GM23338 (cell line): Measurements from ENCODE around the gene PREP.

ENCODE experiments used
- CREB1 ChIP-seq: fragments of 250-450 bp; sonication (Bioruptor Pico); IDR thresholded peaks from 2 replicates; pipeline ENCODE4 v1.5.0; 2020; ENCODE audit warnings: low read depth, mild to moderate bottlenecking, moderate library complexity
- EZH2 ChIP-seq: fragments of 200-600 bp; sonication (generic); IDR thresholded peaks from one replicate; pipeline ENCODE4 v1.8.0; 2017; ENCODE audit warnings: antibody characterized with exemption, mild to moderate bottlenecking, low read depth; ENCODE audit not compliant: unreplicated experiment
- EZH2phosphoT487 ChIP-seq: fragments of 200-600 bp; sonication (generic); IDR thresholded peaks from one replicate; pipeline ENCODE4 v1.8.1; 2018; ENCODE audit warnings: antibody characterized with exemption; ENCODE audit not compliant: unreplicated experiment
- JUNB ChIP-seq: IDR thresholded peaks from one replicate; pipeline ENCODE4 v1.6.1; 2016; ENCODE audit warnings: antibody characterized with exemption; ENCODE audit not compliant: unreplicated experiment
- NANOG ChIP-seq: IDR thresholded peaks from 2 replicates; pipeline ENCODE4 v1.6.1; 2016; ENCODE audit warnings: antibody characterized with exemption, borderline replicate concordance
- POLR2AphosphoS5 ChIP-seq: IDR thresholded peaks from 2 replicates; pipeline ENCODE4 v1.6.1; 2016; ENCODE audit warnings: antibody characterized with exemption, low read depth
- TF ChIP-seq, protein P1 (sequence below), 2 experiments: fragments of 200-600 bp in 1 of 2; sonication (generic) in 1 of 2; conservative IDR thresholded peaks; 2 replicates each; pipeline versions ENCODE4 v1.5.1 to v1.6.1; 2016 to 2017; ENCODE audit warnings: antibody characterized with exemption in 2 of 2, low read depth in 2 of 2, mild to moderate bottlenecking in 2 of 2, moderate library complexity in 1 of 2
- TF ChIP-seq, protein P2 (sequence below): IDR thresholded peaks from one replicate; pipeline ENCODE4 v1.6.1; 2018; ENCODE audit warnings: antibody characterized with exemption; ENCODE audit not compliant: unreplicated experiment

- TF ChIP-seq, protein P1, sequence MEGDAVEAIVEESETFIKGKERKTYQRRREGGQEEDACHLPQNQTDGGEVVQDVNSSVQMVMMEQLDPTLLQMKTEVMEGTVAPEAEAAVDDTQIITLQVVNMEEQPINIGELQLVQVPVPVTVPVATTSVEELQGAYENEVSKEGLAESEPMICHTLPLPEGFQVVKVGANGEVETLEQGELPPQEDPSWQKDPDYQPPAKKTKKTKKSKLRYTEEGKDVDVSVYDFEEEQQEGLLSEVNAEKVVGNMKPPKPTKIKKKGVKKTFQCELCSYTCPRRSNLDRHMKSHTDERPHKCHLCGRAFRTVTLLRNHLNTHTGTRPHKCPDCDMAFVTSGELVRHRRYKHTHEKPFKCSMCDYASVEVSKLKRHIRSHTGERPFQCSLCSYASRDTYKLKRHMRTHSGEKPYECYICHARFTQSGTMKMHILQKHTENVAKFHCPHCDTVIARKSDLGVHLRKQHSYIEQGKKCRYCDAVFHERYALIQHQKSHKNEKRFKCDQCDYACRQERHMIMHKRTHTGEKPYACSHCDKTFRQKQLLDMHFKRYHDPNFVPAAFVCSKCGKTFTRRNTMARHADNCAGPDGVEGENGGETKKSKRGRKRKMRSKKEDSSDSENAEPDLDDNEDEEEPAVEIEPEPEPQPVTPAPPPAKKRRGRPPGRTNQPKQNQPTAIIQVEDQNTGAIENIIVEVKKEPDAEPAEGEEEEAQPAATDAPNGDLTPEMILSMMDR (conservative IDR thresholded peaks at IDR 0.05; ENCODE audit: low read depth in 2 of 2) = no peak
- TF ChIP-seq POLR2AphosphoS5 = no peak
- TF ChIP-seq EZH2 = no peak
- TF ChIP-seq EZH2phosphoT487 = no peak
- no peak for TF ChIP-seq CREB1
- no peak for TF ChIP-seq JUNB
- TF ChIP-seq NANOG = no peak
- TF ChIP-seq, protein P2, sequence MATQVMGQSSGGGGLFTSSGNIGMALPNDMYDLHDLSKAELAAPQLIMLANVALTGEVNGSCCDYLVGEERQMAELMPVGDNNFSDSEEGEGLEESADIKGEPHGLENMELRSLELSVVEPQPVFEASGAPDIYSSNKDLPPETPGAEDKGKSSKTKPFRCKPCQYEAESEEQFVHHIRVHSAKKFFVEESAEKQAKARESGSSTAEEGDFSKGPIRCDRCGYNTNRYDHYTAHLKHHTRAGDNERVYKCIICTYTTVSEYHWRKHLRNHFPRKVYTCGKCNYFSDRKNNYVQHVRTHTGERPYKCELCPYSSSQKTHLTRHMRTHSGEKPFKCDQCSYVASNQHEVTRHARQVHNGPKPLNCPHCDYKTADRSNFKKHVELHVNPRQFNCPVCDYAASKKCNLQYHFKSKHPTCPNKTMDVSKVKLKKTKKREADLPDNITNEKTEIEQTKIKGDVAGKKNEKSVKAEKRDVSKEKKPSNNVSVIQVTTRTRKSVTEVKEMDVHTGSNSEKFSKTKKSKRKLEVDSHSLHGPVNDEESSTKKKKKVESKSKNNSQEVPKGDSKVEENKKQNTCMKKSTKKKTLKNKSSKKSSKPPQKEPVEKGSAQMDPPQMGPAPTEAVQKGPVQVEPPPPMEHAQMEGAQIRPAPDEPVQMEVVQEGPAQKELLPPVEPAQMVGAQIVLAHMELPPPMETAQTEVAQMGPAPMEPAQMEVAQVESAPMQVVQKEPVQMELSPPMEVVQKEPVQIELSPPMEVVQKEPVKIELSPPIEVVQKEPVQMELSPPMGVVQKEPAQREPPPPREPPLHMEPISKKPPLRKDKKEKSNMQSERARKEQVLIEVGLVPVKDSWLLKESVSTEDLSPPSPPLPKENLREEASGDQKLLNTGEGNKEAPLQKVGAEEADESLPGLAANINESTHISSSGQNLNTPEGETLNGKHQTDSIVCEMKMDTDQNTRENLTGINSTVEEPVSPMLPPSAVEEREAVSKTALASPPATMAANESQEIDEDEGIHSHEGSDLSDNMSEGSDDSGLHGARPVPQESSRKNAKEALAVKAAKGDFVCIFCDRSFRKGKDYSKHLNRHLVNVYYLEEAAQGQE = no peak
Measured at GRCh38 chr6:105304366-105304765, 98.5 kb downstream of the PREP start.
